ENCODE results near the gene GALNS. TPM values are rescaled to one million over a fixed set of nuclear protein-coding genes. Genes with fewer than 3 reads are reported as not detected.
"Not testable (repeated sequence)": the region's sequence is repeated elsewhere in the genome, so short reads cannot be mapped to it uniquely, and the experiment has no call there.

GALNS gene
- total and polyA plus RNA-seq, 2 donors: 4.8 to 23.9 TPM

DNA sequence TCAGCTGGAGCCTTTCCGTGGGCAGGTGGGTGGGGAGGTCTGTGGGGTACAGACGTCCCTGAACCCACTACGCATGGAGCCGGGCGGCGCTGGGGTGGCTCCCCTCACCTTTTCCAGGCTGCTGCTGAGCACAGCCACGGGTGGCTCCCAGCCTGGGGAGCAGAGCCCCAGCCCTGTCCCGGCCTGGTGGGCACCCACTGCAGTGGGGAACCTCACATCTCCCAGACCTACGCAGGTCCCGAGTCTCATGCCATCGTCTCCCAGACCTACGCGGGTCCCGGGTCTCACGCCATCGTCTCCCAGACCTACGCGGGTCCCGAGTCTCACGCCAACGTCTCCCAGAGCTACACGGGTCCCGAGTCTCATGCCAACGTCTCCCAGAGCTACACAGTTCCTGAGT, 28.0 kb downstream of the GALNS start:
- DNase-seq (ENCODE audit: low read depth in 6 of 9, low spot score in 9 of 9): no peak
- Histone ChIP-seq H3K36me3 (ENCODE audit: control insufficient read depth in 2 of 2, insufficient read depth in 2 of 2, low read length in 1 of 2) (peaks cover 0 to 7% of the 10 kb centered on the region in 2 donors), H3K9me3 (ENCODE audit: control insufficient read depth in 2 of 2, insufficient read depth in 1 of 2, low read length in 1 of 2) (no peaks in the 10 kb centered on the region), H3K27me3 (ENCODE audit: control insufficient read depth in 2 of 2, insufficient read depth in 1 of 2, low read length in 1 of 2) (no peaks in the 10 kb centered on the region), H3K4me1 (ENCODE audit: control insufficient read depth in 2 of 2, insufficient read depth in 2 of 2, low read length in 2 of 2) (no peaks in the 10 kb centered on the region), H3K27ac (ENCODE audit: low read depth in 1 of 2, low read length in 1 of 2) (no peak overlapping the region), H3K4me3 (ENCODE audit: low read length in 2 of 2) (no peak overlapping the region)
- WGBS: 96% methylated on average over 24 of the region's 24 CpGs

DNA sequence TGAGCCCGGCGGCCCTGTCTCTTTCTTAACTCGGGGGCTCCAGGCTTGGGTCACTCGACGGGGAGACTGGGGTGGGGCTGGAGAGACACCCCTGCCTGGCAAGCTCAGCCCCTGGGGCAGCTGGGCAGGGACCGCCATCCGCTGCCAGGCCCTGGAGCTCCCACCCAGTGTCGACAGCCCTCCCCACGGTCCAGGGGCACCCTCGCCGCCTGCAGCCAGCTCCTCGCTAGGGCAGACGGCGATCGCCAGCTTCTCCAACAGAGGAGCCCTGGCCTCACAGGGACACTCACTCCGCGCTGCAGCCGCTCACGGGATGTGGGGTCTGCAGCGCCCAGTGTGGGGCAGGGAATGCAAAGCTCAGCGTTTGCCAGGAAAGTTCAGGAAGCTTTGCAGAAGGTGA, 29.0 kb downstream of the GALNS start:
- Histone ChIP-seq H3K27ac (ENCODE audit: low read depth in 1 of 2, low read length in 1 of 2) (no peak overlapping the region), H3K4me1 (ENCODE audit: control insufficient read depth in 2 of 2, insufficient read depth in 2 of 2, low read length in 2 of 2) (no peaks in the 10 kb centered on the region), H3K9me3 (ENCODE audit: control insufficient read depth in 2 of 2, insufficient read depth in 1 of 2, low read length in 1 of 2) (peaks cover 0 to 5% of the 10 kb centered on the region in 2 donors), H3K4me3 (ENCODE audit: low read length in 2 of 2) (no peak overlapping the region), H3K27me3 (ENCODE audit: control insufficient read depth in 2 of 2, insufficient read depth in 1 of 2, low read length in 1 of 2) (no peaks in the 10 kb centered on the region), H3K36me3 (ENCODE audit: control insufficient read depth in 2 of 2, insufficient read depth in 2 of 2, low read length in 1 of 2) (peaks cover 0 to 9% of the 10 kb centered on the region in 2 donors)
- WGBS: 98% methylated on average over 21 of the region's 21 CpGs
- DNase-seq (ENCODE audit: low read depth in 6 of 9, low spot score in 9 of 9): no peak

DNA sequence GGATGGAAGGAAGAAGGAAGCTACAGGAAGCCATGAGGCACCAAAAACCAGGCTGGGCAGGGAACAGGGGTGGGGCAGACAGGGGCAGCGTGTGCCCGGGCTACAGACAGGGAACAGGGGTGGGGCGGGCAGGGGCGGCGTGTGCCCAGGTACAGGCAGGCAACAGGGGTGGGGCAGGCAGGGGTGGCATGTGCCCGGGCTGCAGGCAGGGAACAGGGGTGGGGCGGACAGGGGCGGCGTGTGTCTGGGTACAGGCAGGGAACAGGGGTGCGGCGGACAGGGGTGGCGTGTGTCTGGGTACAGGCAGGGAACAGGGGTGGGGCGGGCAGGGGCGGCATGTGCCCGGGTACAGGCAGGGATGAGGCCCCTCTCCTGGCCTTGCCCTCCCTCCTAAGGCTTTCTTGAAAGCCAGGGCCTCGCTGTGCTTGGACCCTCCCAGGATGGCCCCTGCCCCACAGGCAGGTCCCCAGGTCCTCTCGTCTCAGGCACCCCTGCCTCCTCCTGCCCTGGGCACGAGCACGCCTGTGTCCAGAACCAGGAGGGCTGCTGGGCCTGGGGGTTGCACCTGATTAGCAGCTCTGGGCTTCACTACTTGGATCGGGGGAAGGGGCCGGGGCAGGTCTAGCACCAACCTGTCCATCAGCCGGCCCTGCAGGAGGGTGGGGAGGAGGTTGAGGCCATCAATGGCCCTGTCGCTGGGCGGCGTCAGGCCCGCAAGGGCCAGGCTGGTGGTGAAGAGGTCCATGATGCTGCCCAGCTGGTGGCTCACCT, 30.5 kb downstream of the GALNS start:
- H3K27ac ChIP-seq (ENCODE audit: low read depth in 1 of 2, low read length in 1 of 2): no peak overlapping the region
- WGBS: 97% methylated on average over 26 of the region's 26 CpGs
- DNase-seq (ENCODE audit: low read depth in 6 of 9, low spot score in 9 of 9): no peak

DNA sequence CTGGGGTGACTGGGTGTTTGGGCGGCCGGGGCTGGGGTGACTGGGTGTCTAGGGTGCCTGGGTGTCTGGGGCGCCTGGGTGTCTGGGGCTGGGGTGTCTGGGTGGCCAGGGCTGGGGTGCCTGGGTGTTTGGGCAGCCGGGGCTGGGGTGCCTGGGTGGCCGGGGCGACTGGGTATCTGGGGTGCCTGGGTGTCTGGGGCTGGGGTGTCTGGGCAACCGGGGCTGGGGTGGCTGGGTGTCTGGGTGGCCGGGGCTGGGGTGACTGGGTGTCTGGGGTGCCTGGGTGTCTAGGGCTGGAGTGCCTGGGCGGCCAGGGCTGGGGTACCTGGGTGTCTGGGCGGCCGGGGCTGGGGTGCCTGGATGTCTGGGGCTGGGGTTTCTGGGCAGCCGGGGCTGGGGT, 31.6 kb downstream of the GALNS start:
- H3K27me3 ChIP-seq (ENCODE audit: control insufficient read depth in 2 of 2, insufficient read depth in 1 of 2, low read length in 1 of 2): no peaks in the 10 kb centered on the region
- peaks cover 0 to 24% of the 10 kb centered on the region in 2 donors for H3K36me3 ChIP-seq (ENCODE audit: control insufficient read depth in 2 of 2, insufficient read depth in 2 of 2, low read length in 1 of 2)
- DNase-seq (ENCODE audit: low read depth in 6 of 9, low spot score in 9 of 9): no peak
- WGBS: 90% methylated on average over 11 of the region's 12 CpGs
- peaks cover 0 to 6% of the 10 kb centered on the region in 2 donors for H3K9me3 ChIP-seq (ENCODE audit: control insufficient read depth in 2 of 2, insufficient read depth in 1 of 2, low read length in 1 of 2)
- no peak overlapping the region for H3K27ac ChIP-seq (ENCODE audit: low read depth in 1 of 2, low read length in 1 of 2)
- no peaks in the 10 kb centered on the region for H3K4me1 ChIP-seq (ENCODE audit: control insufficient read depth in 2 of 2, insufficient read depth in 2 of 2, low read length in 2 of 2)
- H3K4me3 ChIP-seq (ENCODE audit: low read length in 2 of 2): no peak overlapping the region

More for the DNA sequence above, 30.5 kb downstream of the GALNS start:
- no peaks in the 10 kb centered on the region for H3K4me1 ChIP-seq (ENCODE audit: control insufficient read depth in 2 of 2, insufficient read depth in 2 of 2, low read length in 2 of 2)
- H3K4me3 ChIP-seq (ENCODE audit: low read length in 2 of 2): no peak overlapping the region
- no peaks in the 10 kb centered on the region for H3K27me3 ChIP-seq (ENCODE audit: control insufficient read depth in 2 of 2, insufficient read depth in 1 of 2, low read length in 1 of 2)
- peaks cover 0 to 24% of the 10 kb centered on the region in 2 donors for H3K36me3 ChIP-seq (ENCODE audit: control insufficient read depth in 2 of 2, insufficient read depth in 2 of 2, low read length in 1 of 2)
- peaks cover 0 to 6% of the 10 kb centered on the region in 2 donors for H3K9me3 ChIP-seq (ENCODE audit: control insufficient read depth in 2 of 2, insufficient read depth in 1 of 2, low read length in 1 of 2)

DNA sequence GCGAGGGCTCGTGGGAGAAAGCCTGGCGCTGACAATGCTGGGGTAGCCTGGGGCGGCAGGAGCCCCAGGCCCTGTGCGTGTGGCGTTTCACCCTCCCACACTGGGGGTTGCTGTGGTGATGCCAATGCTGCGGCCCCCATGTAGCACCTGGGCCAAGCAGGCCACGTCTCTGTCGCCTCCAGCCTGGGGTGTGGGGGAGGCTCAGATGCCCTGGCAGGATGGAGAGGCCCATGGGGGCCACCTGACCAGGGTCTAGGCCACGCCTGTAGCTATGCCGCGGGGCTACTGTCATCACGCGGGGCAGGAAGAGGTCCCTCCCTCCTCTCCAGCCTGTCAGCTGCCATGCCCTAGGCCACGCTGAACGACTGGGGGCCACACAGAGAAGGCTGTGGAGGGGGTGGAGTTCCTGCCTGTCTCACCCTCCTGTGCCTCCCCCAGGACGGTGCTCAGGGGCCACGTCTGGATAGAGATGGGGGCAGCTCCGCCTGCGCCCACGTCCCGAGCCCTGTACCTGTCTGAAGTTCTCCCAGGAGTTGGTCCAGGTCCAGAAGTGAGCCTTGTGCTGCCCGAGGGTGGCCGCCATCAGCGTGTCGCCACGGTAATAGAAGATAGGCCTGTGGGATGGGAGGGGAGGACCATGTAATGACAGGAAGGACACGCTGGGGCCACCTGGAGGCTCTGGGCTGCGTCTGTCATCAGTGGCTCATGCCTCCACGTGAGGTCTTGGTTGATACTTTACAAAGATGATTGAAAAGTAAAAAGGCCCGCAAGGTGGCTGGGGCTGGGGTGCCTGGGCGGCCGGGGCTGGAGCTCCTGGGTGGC, 32.3 kb downstream of the GALNS start:
- H3K4me1 ChIP-seq (ENCODE audit: control insufficient read depth in 2 of 2, insufficient read depth in 2 of 2, low read length in 2 of 2): no peaks in the 10 kb centered on the region
- H3K36me3 ChIP-seq (ENCODE audit: control insufficient read depth in 2 of 2, insufficient read depth in 2 of 2, low read length in 1 of 2): peaks cover 0 to 24% of the 10 kb centered on the region in 2 donors
- 93% methylated on average over 33 of the region's 33 CpGs for WGBS

DNA sequence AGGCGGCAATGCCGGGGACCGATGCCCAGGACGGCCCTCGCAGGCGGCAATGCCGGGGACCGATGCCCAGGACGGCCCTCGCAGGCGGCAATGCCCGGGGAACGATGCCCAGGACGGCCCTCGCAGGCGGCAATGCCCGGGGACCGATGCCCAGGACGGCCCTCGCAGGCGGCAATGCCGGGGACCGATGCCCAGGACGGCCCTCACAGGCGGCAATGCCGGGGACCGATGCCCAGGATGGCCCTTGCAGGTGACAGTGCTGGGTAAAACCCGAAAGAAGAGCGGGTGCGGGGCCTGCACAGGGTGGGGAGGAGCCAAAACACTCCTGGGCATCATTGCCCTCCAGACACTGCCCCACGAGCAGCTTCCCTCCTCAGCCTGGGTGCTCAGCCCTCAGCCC, 33.1 kb downstream of the GALNS start:
- WGBS: 98% methylated on average over 29 of the region's 31 CpGs

More for the DNA sequence above, 32.3 kb downstream of the GALNS start:
- Histone ChIP-seq H3K9me3 (ENCODE audit: control insufficient read depth in 2 of 2, insufficient read depth in 1 of 2, low read length in 1 of 2) (peaks cover 0 to 6% of the 10 kb centered on the region in 2 donors), H3K27me3 (ENCODE audit: control insufficient read depth in 2 of 2, insufficient read depth in 1 of 2, low read length in 1 of 2) (no peaks in the 10 kb centered on the region), H3K27ac (ENCODE audit: low read depth in 1 of 2, low read length in 1 of 2) (no peak overlapping the region), H3K4me3 (ENCODE audit: low read length in 2 of 2) (no peak overlapping the region)
- DNase-seq (ENCODE audit: low read depth in 6 of 9, low spot score in 9 of 9): no peak

DNA sequence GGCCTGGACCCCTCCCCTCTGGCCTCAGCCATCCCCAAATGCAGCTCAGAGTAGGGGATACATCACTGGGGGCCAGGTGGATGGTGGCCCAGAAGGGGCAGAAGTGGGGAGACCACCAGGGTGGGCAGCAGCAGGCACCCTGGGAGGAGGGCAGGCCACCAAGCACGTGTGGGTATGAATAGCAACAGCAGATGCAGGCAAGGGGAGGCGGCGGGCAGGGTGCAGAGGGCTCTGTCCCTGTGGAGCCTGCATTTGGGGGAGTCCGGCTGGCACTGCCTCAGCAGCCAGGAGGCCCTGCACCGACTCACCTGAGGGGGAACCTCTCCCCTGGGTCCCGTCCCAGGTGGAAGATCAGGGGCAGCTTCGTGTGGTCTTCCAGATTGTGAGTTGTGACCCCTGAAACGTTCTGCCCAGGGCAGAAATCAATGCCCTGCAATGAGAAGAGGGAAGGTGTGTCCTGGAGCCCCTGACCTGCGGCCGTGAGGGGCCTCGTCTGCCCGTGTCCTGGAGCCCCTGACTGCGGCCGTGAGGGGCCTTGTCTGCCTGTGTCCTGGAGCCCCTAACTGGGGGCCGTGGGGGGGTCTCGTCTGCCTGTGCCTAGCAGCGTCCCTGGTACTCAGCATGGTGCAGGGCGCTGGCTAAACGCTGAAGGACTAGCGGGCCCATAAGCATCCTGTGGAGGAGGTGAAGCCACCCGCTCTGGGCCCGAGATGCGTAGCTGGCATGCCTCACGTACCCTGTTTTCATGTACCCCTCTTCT, 34.3 kb downstream of the GALNS start:
- H3K27me3 ChIP-seq (ENCODE audit: control insufficient read depth in 2 of 2, insufficient read depth in 1 of 2, low read length in 1 of 2): no peaks in the 10 kb centered on the region
- peaks cover 0 to 17% of the 10 kb centered on the region in 2 donors for H3K36me3 ChIP-seq (ENCODE audit: control insufficient read depth in 2 of 2, insufficient read depth in 2 of 2, low read length in 1 of 2)
- WGBS: 98% methylated on average over 24 of the region's 24 CpGs
- peaks cover 0 to 6% of the 10 kb centered on the region in 2 donors for H3K9me3 ChIP-seq (ENCODE audit: control insufficient read depth in 2 of 2, insufficient read depth in 1 of 2, low read length in 1 of 2)
- peaks cover 0 to 2% of the 10 kb centered on the region in 2 donors for H3K4me1 ChIP-seq (ENCODE audit: control insufficient read depth in 2 of 2, insufficient read depth in 2 of 2, low read length in 2 of 2)
- H3K27ac ChIP-seq (ENCODE audit: low read depth in 1 of 2, low read length in 1 of 2): no peak overlapping the region
- no peak overlapping the region for H3K4me3 ChIP-seq (ENCODE audit: low read length in 2 of 2)
- no peak for DNase-seq (ENCODE audit: low read depth in 6 of 9, low spot score in 9 of 9)

More for the DNA sequence above, 33.1 kb downstream of the GALNS start:
- H3K27ac ChIP-seq (ENCODE audit: low read depth in 1 of 2, low read length in 1 of 2); H3K9me3 ChIP-seq (ENCODE audit: control insufficient read depth in 2 of 2, insufficient read depth in 1 of 2, low read length in 1 of 2); H3K27me3 ChIP-seq (ENCODE audit: control insufficient read depth in 2 of 2, insufficient read depth in 1 of 2, low read length in 1 of 2); DNase-seq (ENCODE audit: low read depth in 6 of 9, low spot score in 9 of 9); H3K4me3 ChIP-seq (ENCODE audit: low read length in 2 of 2); H3K4me1 ChIP-seq (ENCODE audit: control insufficient read depth in 2 of 2, insufficient read depth in 2 of 2, low read length in 2 of 2): not testable (repeated sequence)
- H3K36me3 ChIP-seq (ENCODE audit: control insufficient read depth in 2 of 2, insufficient read depth in 2 of 2, low read length in 1 of 2): peaks cover 0 to 24% of the 10 kb centered on the region in 2 donors

DNA sequence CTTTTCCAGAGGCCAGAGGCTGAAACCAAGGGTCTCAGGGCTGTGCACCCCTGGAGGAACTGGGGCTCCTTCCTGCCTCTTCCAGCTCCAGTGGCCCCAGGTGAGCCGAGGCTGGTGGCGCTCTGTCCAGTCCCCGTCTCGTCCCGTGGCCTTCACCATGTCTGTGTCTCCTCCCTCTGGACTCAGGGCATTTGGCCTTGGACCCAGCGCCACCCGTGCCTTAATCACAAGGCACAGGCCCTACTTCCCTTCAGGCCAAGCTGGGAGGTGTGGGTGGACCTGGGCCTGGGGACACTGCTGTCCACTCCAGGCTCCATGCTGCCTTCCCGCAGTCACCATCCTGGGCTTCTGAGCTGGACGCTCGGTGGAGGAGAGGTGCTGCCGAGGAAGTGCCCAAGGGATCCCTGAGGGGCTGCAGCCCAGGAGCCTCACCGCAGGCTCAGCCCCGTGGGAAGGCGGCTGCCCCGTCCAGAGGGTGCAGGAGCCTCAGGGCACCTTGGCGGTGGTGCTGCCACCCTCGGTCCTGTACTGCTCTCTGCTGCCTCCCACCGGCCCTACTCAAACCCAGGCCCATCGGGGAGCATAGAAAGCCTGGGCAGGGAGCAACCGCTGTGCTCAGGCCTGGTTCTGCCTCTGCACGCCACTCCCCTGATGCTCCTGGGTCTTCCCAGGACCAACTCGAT, 35.4 kb downstream of the GALNS start:
- H3K4me3 ChIP-seq (ENCODE audit: low read length in 2 of 2): no peak overlapping the region
- H3K9me3 ChIP-seq (ENCODE audit: control insufficient read depth in 2 of 2, insufficient read depth in 1 of 2, low read length in 1 of 2): peaks cover 0 to 7% of the 10 kb centered on the region in 2 donors
- no peak for DNase-seq (ENCODE audit: low read depth in 6 of 9, low spot score in 9 of 9)
- H3K27me3 ChIP-seq (ENCODE audit: control insufficient read depth in 2 of 2, insufficient read depth in 1 of 2, low read length in 1 of 2): no peaks in the 10 kb centered on the region
- 89% methylated on average over 22 of the region's 22 CpGs for WGBS
- H3K4me1 ChIP-seq (ENCODE audit: control insufficient read depth in 2 of 2, insufficient read depth in 2 of 2, low read length in 2 of 2): peaks cover 0 to 3% of the 10 kb centered on the region in 2 donors
- H3K36me3 ChIP-seq (ENCODE audit: control insufficient read depth in 2 of 2, insufficient read depth in 2 of 2, low read length in 1 of 2): peaks cover 0 to 22% of the 10 kb centered on the region in 2 donors
- no peak overlapping the region for H3K27ac ChIP-seq (ENCODE audit: low read depth in 1 of 2, low read length in 1 of 2)
